Ascending aorta (tissue), 2 donors: ENCODE data around the gene THRB. TPM values are rescaled to one million over a fixed set of nuclear protein-coding genes. Genes with fewer than 3 reads are reported as not detected.

ENCODE experiments used
- DNase-seq, 2 donors: peaks; one replicate each; pipeline ENCODE4 v3.0.0-alpha.2; 2019; ENCODE audit warnings: low spot score in 2 of 2
- H3K27ac ChIP-seq, 2 donors: fragments of 200-600 bp; sonication (generic); one replicate each; pipeline ENCODE4 v1.5.1; 2016 to 2017; ENCODE audit warnings: mild to moderate bottlenecking in 1 of 2
- H3K27me3 ChIP-seq: fragments of 200-600 bp; sonication (generic); one replicate; pipeline ENCODE4 v1.5.1; 2017
- H3K36me3 ChIP-seq, 2 donors: fragments of 200-600 bp; sonication (generic); one replicate each; pipeline ENCODE4 v1.5.1; 2016
- H3K4me1 ChIP-seq, 2 donors: fragments of 200-600 bp; sonication (generic); one replicate each; pipeline ENCODE4 v1.5.1; 2016 to 2017; ENCODE audit warnings: mild to moderate bottlenecking in 1 of 2
- H3K4me3 ChIP-seq, 2 donors: fragments of 200-600 bp; sonication (generic); one replicate each; pipeline ENCODE4 v1.5.1; 2016 to 2017; ENCODE audit warnings: mild to moderate bottlenecking in 1 of 2
- H3K9me3 ChIP-seq, 2 donors: fragments of 200-600 bp; sonication (generic); one replicate each; pipeline ENCODE4 v1.5.1; 2016
- intact Hi-C: fragments of 100-400 bp; cut with DNase I; formaldehyde crosslinking; loops from one replicate; pipeline ENCODE4 v1.15.1; 2023
- total RNA-seq: library from RNA; depleted of rRNA; stranded (reverse); fragments of >200 nt; gene quantifications from one replicate; pipeline ENCODE4 v1.1.0, GENCODE V29; 2016
- TF ChIP-seq, protein P1 (sequence below), 3 experiments: fragments of 200-600 bp in 2 of 3; fragments of 450-650 bp in 1 of 3; sonication (generic) in 2 of 3; IDR thresholded peaks; one replicate each; pipeline ENCODE4 v1.5.1; 2016 to 2019; ENCODE audit warnings: antibody characterized with exemption in 3 of 3, mild to moderate bottlenecking in 1 of 3, moderate library complexity in 1 of 3

The THRB gene
- total RNA-seq, 1 donor from 2014 or later: 24.7 TPM

GRCh38 chr3:24351779-24352469, 142.7 kb downstream of the THRB start:
- intact Hi-C loops: no loop called here
- H3K27ac ChIP-seq: peak overlapping the region; percentile 74 to 89
- H3K4me1 ChIP-seq: peaks cover 14 to 31% of the 10 kb centered on the region in 2 donors
- H3K9me3 ChIP-seq: no peaks in the 10 kb centered on the region
- H3K36me3 ChIP-seq: no peaks in the 10 kb centered on the region
- DNase-seq: peak in 1 of 2 donors; percentile 88
- TF ChIP-seq, protein P1, sequence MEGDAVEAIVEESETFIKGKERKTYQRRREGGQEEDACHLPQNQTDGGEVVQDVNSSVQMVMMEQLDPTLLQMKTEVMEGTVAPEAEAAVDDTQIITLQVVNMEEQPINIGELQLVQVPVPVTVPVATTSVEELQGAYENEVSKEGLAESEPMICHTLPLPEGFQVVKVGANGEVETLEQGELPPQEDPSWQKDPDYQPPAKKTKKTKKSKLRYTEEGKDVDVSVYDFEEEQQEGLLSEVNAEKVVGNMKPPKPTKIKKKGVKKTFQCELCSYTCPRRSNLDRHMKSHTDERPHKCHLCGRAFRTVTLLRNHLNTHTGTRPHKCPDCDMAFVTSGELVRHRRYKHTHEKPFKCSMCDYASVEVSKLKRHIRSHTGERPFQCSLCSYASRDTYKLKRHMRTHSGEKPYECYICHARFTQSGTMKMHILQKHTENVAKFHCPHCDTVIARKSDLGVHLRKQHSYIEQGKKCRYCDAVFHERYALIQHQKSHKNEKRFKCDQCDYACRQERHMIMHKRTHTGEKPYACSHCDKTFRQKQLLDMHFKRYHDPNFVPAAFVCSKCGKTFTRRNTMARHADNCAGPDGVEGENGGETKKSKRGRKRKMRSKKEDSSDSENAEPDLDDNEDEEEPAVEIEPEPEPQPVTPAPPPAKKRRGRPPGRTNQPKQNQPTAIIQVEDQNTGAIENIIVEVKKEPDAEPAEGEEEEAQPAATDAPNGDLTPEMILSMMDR (IDR thresholded peaks at IDR 0.05): no peak
- H3K27me3 ChIP-seq: no peaks in the 10 kb centered on the region
- no peak overlapping the region for H3K4me3 ChIP-seq

DNA sequence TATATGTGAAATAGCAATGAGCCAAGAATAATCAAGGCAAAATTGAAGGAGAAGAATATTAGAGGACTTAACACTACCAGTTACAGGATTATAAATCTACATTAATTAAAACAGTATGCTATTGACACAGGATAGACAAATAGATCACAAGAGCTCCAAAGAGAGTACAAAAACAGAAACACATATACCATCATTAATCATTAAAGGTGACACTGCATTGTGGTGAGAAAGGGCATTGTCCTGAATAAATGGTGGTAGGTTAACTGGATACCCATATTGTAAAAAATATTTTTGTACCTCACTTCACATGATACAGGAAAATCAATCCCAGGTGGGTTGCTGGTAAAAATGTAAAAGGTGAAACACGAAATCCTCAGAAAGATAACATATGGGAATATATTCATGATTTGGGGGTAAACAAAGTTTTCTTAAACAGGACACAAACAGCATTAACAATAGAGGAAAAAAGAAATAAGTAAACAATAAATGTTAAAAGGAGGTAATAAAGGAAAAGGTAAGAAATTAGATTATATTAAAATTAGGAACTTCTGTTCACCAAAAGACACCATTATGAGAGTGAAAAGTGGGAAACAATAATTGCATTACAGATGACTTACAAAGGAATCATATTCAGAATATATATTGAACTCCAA, 145.2 kb downstream of the THRB start:
- H3K4me1 ChIP-seq: peaks cover 9 to 16% of the 10 kb centered on the region in 2 donors
- TF ChIP-seq, protein P1 (IDR thresholded peaks at IDR 0.05): no peak
- H3K27ac ChIP-seq: peak overlapping the region; percentile 74 to 89

GRCh38 chr3:24348348-24348747, 146.3 kb downstream of the THRB start:
- Histone ChIP-seq H3K27ac (peak overlapping the region; percentile 47 to 67), H3K4me3 (no peak overlapping the region)
- intact Hi-C loops: no loop called here

More for the DNA sequence above, 145.2 kb downstream of the THRB start:
- no peaks in the 10 kb centered on the region for H3K27me3 ChIP-seq
- H3K4me3 ChIP-seq: no peak overlapping the region
- no peak for DNase-seq
- intact Hi-C loops: no loop called here
- H3K9me3 ChIP-seq: no peaks in the 10 kb centered on the region
- no peaks in the 10 kb centered on the region for H3K36me3 ChIP-seq

GRCh38 chr3:24344784-24345439, 149.7 kb downstream of the THRB start:
- Histone ChIP-seq H3K9me3 (no peaks in the 10 kb centered on the region), H3K4me3 (peak overlapping the region in 1 of 2 donors; percentile 14), H3K27me3 (no peaks in the 10 kb centered on the region), H3K36me3 (no peaks in the 10 kb centered on the region), H3K27ac (peak overlapping the region in 1 of 2 donors; percentile 50), H3K4me1 (peaks cover 7 to 15% of the 10 kb centered on the region in 2 donors)
- intact Hi-C loops: no loop called here
- DNase-seq: no peak
- TF ChIP-seq, protein P1 (IDR thresholded peaks at IDR 0.05): no peak

More at GRCh38 chr3:24348348-24348747, 146.3 kb downstream of the THRB start:
- Histone ChIP-seq H3K27me3 (no peaks in the 10 kb centered on the region), H3K9me3 (no peaks in the 10 kb centered on the region), H3K4me1 (peaks cover 9 to 21% of the 10 kb centered on the region in 2 donors), H3K36me3 (no peaks in the 10 kb centered on the region)
- TF ChIP-seq, protein P1 (IDR thresholded peaks at IDR 0.05): no peak
- no peak for DNase-seq

DNA sequence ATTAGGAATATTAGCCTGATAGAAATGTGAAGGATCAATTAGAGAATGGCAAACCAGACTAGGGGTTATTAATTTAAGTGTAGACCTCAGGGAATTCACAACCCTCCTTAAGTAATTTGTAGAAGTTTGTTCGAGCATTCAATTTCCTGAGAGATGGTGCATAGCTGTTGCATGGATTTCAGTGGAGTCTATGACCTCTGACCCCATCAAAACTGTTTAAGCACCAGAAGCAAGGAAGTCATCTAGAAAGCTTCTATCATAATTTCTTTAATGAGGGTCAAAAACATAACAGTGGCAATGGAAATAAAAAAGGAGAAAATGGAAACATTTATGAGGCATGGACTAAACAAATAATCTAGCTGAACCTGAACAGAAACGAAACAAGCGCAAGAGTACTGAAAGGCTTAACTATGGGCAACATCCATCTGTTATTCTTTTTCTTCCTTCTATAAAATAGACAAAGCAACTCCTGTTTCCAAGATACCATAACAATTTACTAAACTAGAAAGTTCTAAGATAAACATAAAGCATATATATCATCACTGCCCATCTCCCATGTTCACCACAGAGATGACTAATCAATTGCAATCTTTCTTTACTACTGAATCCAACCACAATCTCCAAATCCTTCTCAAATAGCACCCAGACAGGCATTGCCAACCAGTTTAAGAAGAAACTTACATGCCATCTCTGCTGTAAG, 151.4 kb downstream of the THRB start:
- Histone ChIP-seq H3K27me3 (no peaks in the 10 kb centered on the region), H3K4me1 (peaks cover 3 to 28% of the 10 kb centered on the region in 2 donors), H3K9me3 (no peaks in the 10 kb centered on the region), H3K27ac (peak overlapping the region; percentile 10 to 36), H3K4me3 (no peak overlapping the region), H3K36me3 (no peaks in the 10 kb centered on the region)
- no peak for DNase-seq
- TF ChIP-seq, protein P1 (IDR thresholded peaks at IDR 0.05): no peak
- intact Hi-C loops: no loop called here
